GM13976 (cell line): ENCODE measurements around the gene ATXN7L1.

Source experiments
- DNase-seq: peaks from one replicate; pipeline ENCODE4 v3.0.0; 2012; ENCODE audit warnings: low spot score
- CTCF ChIP-seq: IDR thresholded peaks from 2 replicates; pipeline ENCODE4 v1.5.1; 2012; ENCODE audit warnings: borderline replicate concordance, mild to moderate bottlenecking; ENCODE audit not compliant: insufficient read depth; ENCODE audit errors: extremely low read depth, missing control alignments, control extremely low read depth
- in situ Hi-C: fragments of 300-500 bp; cut with MboI; formaldehyde crosslinking; loops from one replicate; pipeline ENCODE4 v1.12.0; 2022; ENCODE audit warnings: low sequenced_read_pairs, mixed read lengths, inconsistent platforms; ENCODE audit not compliant: unreplicated experiment

The ATXN7L1 gene

GRCh38 chr7:105661625-105662024 lies 214.8 kb downstream of the ATXN7L1 start:
- DNase-seq, result no peak
- in situ Hi-C loops, result loop anchor here (10.0 kb wide), 1 partner anchor 503 kb away; no protein-coding TSS in a partner anchor
- no peak for TF ChIP-seq CTCF

GRCh38 chr7:105656922-105657521 lies 219.4 kb downstream of the ATXN7L1 start:
- TF ChIP-seq CTCF, result peak; percentile 66
- in situ Hi-C loops, result no loop called here
- DNase-seq, result peak; percentile 79

- DNase-seq, result no peak
- in situ Hi-C loops, result no loop called here
- no peak for TF ChIP-seq CTCF
Measured at GRCh38 chr7:105655500-105656380, 220.7 kb downstream of the ATXN7L1 start.

- no peak for TF ChIP-seq CTCF
- no peak for DNase-seq
- in situ Hi-C loops, result no loop called here
Measured at GRCh38 chr7:105655067-105655466, 221.3 kb downstream of the ATXN7L1 start.

DNA sequence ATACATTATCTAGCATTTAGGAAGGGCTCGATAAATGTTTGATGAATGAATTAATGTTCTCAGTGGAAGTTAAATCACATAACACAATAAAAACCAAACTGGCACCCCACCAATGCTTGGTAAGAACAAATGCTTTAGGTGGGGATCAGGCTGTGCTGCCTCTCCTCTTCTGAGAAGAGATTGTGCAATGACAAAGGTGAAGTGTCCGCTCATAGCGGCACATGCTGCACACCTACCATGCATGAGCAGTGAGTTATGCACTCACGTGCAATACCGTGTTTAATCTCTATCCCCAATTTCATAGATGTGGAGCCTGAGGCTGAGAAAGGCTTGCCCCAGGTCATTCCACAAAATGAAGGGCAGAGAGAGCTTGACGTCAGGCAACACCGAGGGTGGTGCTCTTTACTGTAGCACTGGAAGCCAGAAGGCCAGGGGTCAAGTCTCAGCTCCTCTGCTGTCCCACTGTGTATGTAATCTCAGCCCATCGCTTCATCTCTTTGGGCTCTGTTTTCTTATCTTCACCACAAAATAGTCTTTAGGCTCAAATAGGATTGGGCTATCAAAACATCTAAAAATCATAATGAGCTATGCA lies 222.2 kb downstream of the ATXN7L1 start:
- DNase-seq, result no peak
- in situ Hi-C loops, result no loop called here
- no peak for TF ChIP-seq CTCF

DNA sequence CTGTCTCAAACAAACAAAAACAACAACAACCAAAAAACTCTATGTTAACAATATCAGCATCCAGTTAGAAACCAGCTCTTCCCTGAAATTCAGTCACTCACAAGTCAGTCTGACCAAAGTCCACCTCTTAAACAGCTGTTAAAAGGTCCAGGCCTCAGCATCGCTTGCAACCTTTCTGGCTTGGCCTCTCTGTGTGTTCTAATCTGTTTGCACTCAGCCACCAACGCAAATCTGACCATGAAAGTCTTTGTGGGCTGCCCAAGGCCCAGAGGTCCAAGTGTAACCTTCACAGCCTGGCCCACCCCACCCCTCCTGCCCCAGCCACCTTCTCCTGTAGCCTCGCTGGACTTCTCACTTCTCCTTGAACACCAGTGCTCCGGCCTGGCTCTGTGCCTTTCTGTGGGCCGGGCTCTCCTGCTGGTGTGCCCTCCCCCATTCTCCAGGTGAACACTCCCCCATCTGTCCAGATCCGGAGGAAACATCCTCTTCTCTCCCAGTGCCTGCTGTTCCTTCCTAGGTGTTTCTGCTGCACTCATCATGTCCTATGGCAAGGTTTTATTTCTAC lies 222.9 kb downstream of the ATXN7L1 start:
- in situ Hi-C loops, result no loop called here
- no peak for DNase-seq
- TF ChIP-seq CTCF, result no peak
